Effector memory CD8-positive, alpha-beta T cell (primary cell): ENCODE data around the gene TLR6.
A peak's percentile ranks its signal among the peaks of the same experiment; 100 is the strongest.

Experiments used
- ATAC-seq: fragments of 150-1000 bp; cut with Tn5 transposase; replicated peaks from 2 replicates; pipeline ENCODE4 v1.10.0; 2021; ENCODE audit warnings: mild to moderate bottlenecking, moderate library complexity
- DNase-seq, 3 experiments: peaks; one replicate each; pipeline ENCODE4 v3.0.0; 2021
- H3K27ac Mint-ChIP-seq, 2 donors: one replicate each; pipeline ENCODE4 v1.8.0; 2022; ENCODE audit warnings: mild to moderate bottlenecking in 2 of 2, mixed read lengths in 2 of 2, moderate library complexity in 2 of 2
- H3K27me3 Mint-ChIP-seq, 2 donors: one replicate each; pipeline ENCODE4 v1.8.0; 2022; ENCODE audit warnings: mixed read lengths in 2 of 2
- H3K36me3 Mint-ChIP-seq: one replicate; pipeline ENCODE4 v1.8.0; 2022; ENCODE audit warnings: mild to moderate bottlenecking, moderate library complexity, mixed read lengths; ENCODE audit not compliant: insufficient read depth
- H3K4me1 Mint-ChIP-seq, 2 donors: one replicate each; pipeline ENCODE4 v1.8.0; 2022; ENCODE audit warnings: low read depth in 2 of 2, mixed read lengths in 2 of 2
- H3K4me3 Mint-ChIP-seq, 2 donors: one replicate each; pipeline ENCODE4 v1.8.0; 2022; ENCODE audit warnings: mild to moderate bottlenecking in 2 of 2, mixed read lengths in 2 of 2, moderate library complexity in 2 of 2
- H3K9me3 Mint-ChIP-seq, 2 donors: one replicate each; pipeline ENCODE4 v1.8.0; 2022; ENCODE audit warnings: mixed read lengths in 2 of 2

Gene TLR6

GRCh38 chr4:38804654-38805295 lies 51.8 kb downstream of the TLR6 start, which contains the start of gene TLR1:
Gene TLR1 (minus strand): TSS chr4:38804791. CDS start chr4:38798831, 5,960 bp downstream.
- Mint-ChIP-seq H3K4me1 (peaks cover 23 to 36% of the 10 kb centered on the region in 2 donors), H3K4me3 (peak within 1 kb of the TSS; percentile 84 to 85), H3K36me3 (peaks cover 6% of the 10 kb centered on the region), H3K27ac (peak within 1 kb of the TSS; percentile 91 to 93), H3K9me3 (peaks cover 3 to 6% of the 10 kb centered on the region in 2 donors), H3K27me3 (no peaks in the 10 kb centered on the region)
- ATAC-seq (peak; percentile 87), DNase-seq (peak in 2 of 3 experiments; percentile 16 to 20)

GRCh38 chr4:38803833-38804653 lies 52.6 kb downstream of the TLR6 start:
- Mint-ChIP-seq H3K4me1 (peaks cover 23 to 38% of the 10 kb centered on the region in 2 donors), H3K9me3 (peaks cover 4 to 14% of the 10 kb centered on the region in 2 donors), H3K4me3 (peak overlapping the region; percentile 84 to 85)

GRCh38 chr4:38802561-38803355 lies 53.9 kb downstream of the TLR6 start:
- Mint-ChIP-seq H3K4me1 (peaks cover 23 to 39% of the 10 kb centered on the region in 2 donors), H3K4me3 (peak overlapping the region; percentile 84 to 85), H3K9me3 (peaks cover 6 to 17% of the 10 kb centered on the region in 2 donors), H3K27me3 (no peaks in the 10 kb centered on the region), H3K36me3 (peaks cover 11% of the 10 kb centered on the region), H3K27ac (peak overlapping the region in 1 of 2 donors; percentile 75)
- no peak for ATAC-seq
- no peak for DNase-seq

More at GRCh38 chr4:38803833-38804653, 52.6 kb downstream of the TLR6 start:
- Mint-ChIP-seq H3K36me3 (peaks cover 11% of the 10 kb centered on the region), H3K27me3 (no peaks in the 10 kb centered on the region), H3K27ac (peak overlapping the region; percentile 91 to 93)
- no peak for DNase-seq
- peak; percentile 43 for ATAC-seq

- Mint-ChIP-seq H3K36me3 (peaks cover 11% of the 10 kb centered on the region), H3K9me3 (peaks cover 7 to 17% of the 10 kb centered on the region in 2 donors), H3K27ac (no peak overlapping the region), H3K4me1 (peaks cover 23 to 39% of the 10 kb centered on the region in 2 donors), H3K4me3 (no peak overlapping the region), H3K27me3 (no peaks in the 10 kb centered on the region)
- ATAC-seq (no peak), DNase-seq (no peak)
Measured at GRCh38 chr4:38800961-38801450, 55.6 kb downstream of the TLR6 start.

GRCh38 chr4:38800366-38800765 lies 56.3 kb downstream of the TLR6 start:
- ATAC-seq (no peak), DNase-seq (no peak)
- peaks cover 7 to 17% of the 10 kb centered on the region in 2 donors for H3K9me3 Mint-ChIP-seq
- no peaks in the 10 kb centered on the region for H3K27me3 Mint-ChIP-seq
- no peak overlapping the region for H3K27ac Mint-ChIP-seq
- H3K4me1 Mint-ChIP-seq: peaks cover 17 to 33% of the 10 kb centered on the region in 2 donors
- H3K4me3 Mint-ChIP-seq: no peak overlapping the region
- peaks cover 11% of the 10 kb centered on the region for H3K36me3 Mint-ChIP-seq

- peaks cover 0 to 3% of the 10 kb centered on the region in 2 donors for H3K4me1 Mint-ChIP-seq
- no peaks in the 10 kb centered on the region for H3K27me3 Mint-ChIP-seq
- no peak for DNase-seq
- H3K4me3 Mint-ChIP-seq: no peak overlapping the region
- no peak for ATAC-seq
- H3K9me3 Mint-ChIP-seq: peaks cover 4 to 29% of the 10 kb centered on the region in 2 donors
- H3K27ac Mint-ChIP-seq: no peak overlapping the region
- H3K36me3 Mint-ChIP-seq: peaks cover 11% of the 10 kb centered on the region
Measured at GRCh38 chr4:38795087-38795486, 61.5 kb downstream of the TLR6 start.

GRCh38 chr4:38794051-38794450 lies 62.6 kb downstream of the TLR6 start:
- no peak overlapping the region for H3K4me3 Mint-ChIP-seq
- no peaks in the 10 kb centered on the region for H3K27me3 Mint-ChIP-seq
- H3K9me3 Mint-ChIP-seq: peaks cover 3 to 23% of the 10 kb centered on the region in 2 donors
- H3K27ac Mint-ChIP-seq: no peak overlapping the region
- ATAC-seq (no peak), DNase-seq (no peak)
- peaks cover 4% of the 10 kb centered on the region for H3K36me3 Mint-ChIP-seq
- H3K4me1 Mint-ChIP-seq: peaks cover 0 to 1% of the 10 kb centered on the region in 2 donors

- no peak for DNase-seq
- ATAC-seq: no peak
Measured at GRCh38 chr4:38791010-38791409, 65.6 kb downstream of the TLR6 start.

GRCh38 chr4:38788317-38788716 lies 68.3 kb downstream of the TLR6 start:
- peaks cover 4% of the 10 kb centered on the region for H3K36me3 Mint-ChIP-seq
- DNase-seq (no peak), ATAC-seq (no peak)
- no peak overlapping the region for H3K27ac Mint-ChIP-seq
- H3K4me3 Mint-ChIP-seq: no peak overlapping the region
- no peaks in the 10 kb centered on the region for H3K4me1 Mint-ChIP-seq
- H3K27me3 Mint-ChIP-seq: no peaks in the 10 kb centered on the region
- peaks cover 0 to 7% of the 10 kb centered on the region in 2 donors for H3K9me3 Mint-ChIP-seq

More at GRCh38 chr4:38791010-38791409, 65.6 kb downstream of the TLR6 start:
- H3K9me3 Mint-ChIP-seq: peaks cover 0 to 20% of the 10 kb centered on the region in 2 donors
- no peak overlapping the region for H3K4me3 Mint-ChIP-seq
- peaks cover 4% of the 10 kb centered on the region for H3K36me3 Mint-ChIP-seq
- H3K27ac Mint-ChIP-seq: no peak overlapping the region
- no peaks in the 10 kb centered on the region for H3K4me1 Mint-ChIP-seq
- H3K27me3 Mint-ChIP-seq: no peaks in the 10 kb centered on the region

- H3K27me3 Mint-ChIP-seq: peaks cover 0 to 3% of the 10 kb centered on the region in 2 donors
Measured at GRCh38 chr4:38787693-38788092, 68.9 kb downstream of the TLR6 start.

GRCh38 chr4:38785901-38786402 lies 70.7 kb downstream of the TLR6 start:
- Mint-ChIP-seq H3K27me3 (peaks cover 0 to 5% of the 10 kb centered on the region in 2 donors), H3K9me3 (peaks cover 0 to 7% of the 10 kb centered on the region in 2 donors), H3K36me3 (peaks cover 4% of the 10 kb centered on the region), H3K27ac (no peak overlapping the region), H3K4me1 (peaks cover 2 to 3% of the 10 kb centered on the region in 2 donors), H3K4me3 (no peak overlapping the region)
- ATAC-seq: no peak
- no peak for DNase-seq

More at GRCh38 chr4:38787693-38788092, 68.9 kb downstream of the TLR6 start:
- Mint-ChIP-seq H3K4me1 (peaks cover 2% of the 10 kb centered on the region in 2 donors), H3K9me3 (peaks cover 0 to 7% of the 10 kb centered on the region in 2 donors), H3K27ac (no peak overlapping the region), H3K4me3 (no peak overlapping the region), H3K36me3 (peaks cover 4% of the 10 kb centered on the region)
- ATAC-seq: no peak
- DNase-seq: no peak

- no peak overlapping the region for H3K4me3 Mint-ChIP-seq
- no peak overlapping the region for H3K27ac Mint-ChIP-seq
- H3K9me3 Mint-ChIP-seq: peaks cover 0 to 5% of the 10 kb centered on the region in 2 donors
- H3K27me3 Mint-ChIP-seq: peaks cover 0 to 5% of the 10 kb centered on the region in 2 donors
- H3K4me1 Mint-ChIP-seq: peaks cover 2 to 3% of the 10 kb centered on the region in 2 donors
- H3K36me3 Mint-ChIP-seq: no peaks in the 10 kb centered on the region
- DNase-seq: no peak
- no peak for ATAC-seq
Measured at GRCh38 chr4:38785041-38785790, 71.4 kb downstream of the TLR6 start.
